ENCODE measurements around the gene MTUS2.

The MTUS2 gene

DNA sequence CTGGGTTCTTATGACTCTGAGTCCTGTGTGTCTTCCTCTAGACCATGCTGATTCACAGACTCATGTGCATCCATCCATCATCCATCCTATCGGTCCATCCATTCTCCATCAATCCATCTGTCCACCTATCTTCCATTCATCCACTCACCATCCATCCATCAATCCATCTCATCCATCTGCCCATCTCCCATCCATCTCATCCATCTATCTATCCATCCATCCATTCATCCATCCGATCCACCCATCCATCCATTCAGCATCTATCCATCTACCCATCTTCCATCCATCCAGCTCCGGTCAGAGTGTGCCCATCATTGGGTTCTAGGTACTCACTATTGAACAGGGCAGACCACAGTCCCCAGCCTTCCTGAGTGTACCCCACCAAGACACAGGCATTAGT, 699.8 kb downstream of the MTUS2 start:
- H3K27ac ChIP-seq (ENCODE audit: low read depth, low read length) = peak overlapping the region; percentile 98
- H3K4me3 ChIP-seq (ENCODE audit: low read depth, low read length) = peak overlapping the region; percentile 0; the same call in 1 of the 2 replicates
- H3K36me3 ChIP-seq (ENCODE audit: insufficient read depth, low read length) = peaks cover 11% of the 10 kb centered on the region; the same call in 1 of the 2 replicates
- peaks cover 10% of the 10 kb centered on the region for H3K79me2 ChIP-seq (ENCODE audit: control insufficient read depth, insufficient read depth, low read length, unreplicated experiment)
- no peak overlapping the region for H2AFZ ChIP-seq (ENCODE audit: low read length, unreplicated experiment)
- peaks cover 61% of the 10 kb centered on the region for H3K4me1 ChIP-seq (ENCODE audit: control insufficient read depth, insufficient read depth, low read length, unreplicated experiment)
- H3K27me3 ChIP-seq (ENCODE audit: insufficient read depth, low read length) = no peaks in the 10 kb centered on the region

DNA sequence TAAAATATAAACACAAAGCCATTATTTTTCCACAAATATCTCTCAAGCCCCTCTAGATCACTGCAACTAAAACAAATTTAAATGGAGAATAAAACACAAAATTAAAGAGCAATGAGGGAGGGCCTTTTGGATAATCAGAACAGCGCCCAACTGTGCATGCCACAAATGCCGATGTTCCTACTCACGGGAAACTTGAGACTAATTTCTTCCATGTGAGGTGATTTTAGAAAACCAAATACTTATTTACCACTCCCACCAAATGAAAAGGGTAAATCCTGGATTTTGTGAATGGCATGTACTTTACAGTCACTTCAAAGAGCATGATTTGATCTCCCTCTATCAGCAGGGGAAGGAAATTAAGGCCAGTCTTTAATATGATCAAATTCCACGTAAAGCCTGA, 700.5 kb downstream of the MTUS2 start:
- peaks cover 10% of the 10 kb centered on the region for H3K79me2 ChIP-seq (ENCODE audit: control insufficient read depth, insufficient read depth, low read length, unreplicated experiment)
- peak overlapping the region; percentile 98 for H3K27ac ChIP-seq (ENCODE audit: low read depth, low read length)
- H3K36me3 ChIP-seq (ENCODE audit: insufficient read depth, low read length) = peaks cover 11% of the 10 kb centered on the region; the same call in 1 of the 2 replicates
- no peak overlapping the region for H2AFZ ChIP-seq (ENCODE audit: low read length, unreplicated experiment)
- H3K4me1 ChIP-seq (ENCODE audit: control insufficient read depth, insufficient read depth, low read length, unreplicated experiment) = peaks cover 54% of the 10 kb centered on the region
- H3K4me3 ChIP-seq (ENCODE audit: low read depth, low read length) = peak overlapping the region; percentile 33; the same call in 1 of the 2 replicates
- no peaks in the 10 kb centered on the region for H3K27me3 ChIP-seq (ENCODE audit: insufficient read depth, low read length)

- Histone ChIP-seq H2AFZ (ENCODE audit: low read length, unreplicated experiment) (no peak overlapping the region), H3K4me3 (ENCODE audit: low read depth, low read length) (peak overlapping the region; percentile 33; the same call in 1 of the 2 replicates), H3K36me3 (ENCODE audit: insufficient read depth, low read length) (peaks cover 11% of the 10 kb centered on the region; the same call in 1 of the 2 replicates), H3K4me1 (ENCODE audit: control insufficient read depth, insufficient read depth, low read length, unreplicated experiment) (peaks cover 49% of the 10 kb centered on the region), H3K27ac (ENCODE audit: low read depth, low read length) (peak overlapping the region; percentile 98), H3K79me2 (ENCODE audit: control insufficient read depth, insufficient read depth, low read length, unreplicated experiment) (peaks cover 10% of the 10 kb centered on the region), H3K27me3 (ENCODE audit: insufficient read depth, low read length) (no peaks in the 10 kb centered on the region)
These were observed 701.2 kb downstream of the MTUS2 start for GRCh38 chr13:29521336-29521735.

GRCh38 chr13:29522044-29522685, 702.0 kb downstream of the MTUS2 start:
- H3K36me3 ChIP-seq (ENCODE audit: insufficient read depth, low read length) = peaks cover 11% of the 10 kb centered on the region; the same call in 1 of the 2 replicates
- no peaks in the 10 kb centered on the region for H3K27me3 ChIP-seq (ENCODE audit: insufficient read depth, low read length)
- peak overlapping the region; percentile 98 for H3K27ac ChIP-seq (ENCODE audit: low read depth, low read length)
- H3K4me3 ChIP-seq (ENCODE audit: low read depth, low read length) = peak overlapping the region; percentile 15
- H3K4me1 ChIP-seq (ENCODE audit: control insufficient read depth, insufficient read depth, low read length, unreplicated experiment) = peaks cover 49% of the 10 kb centered on the region
- H3K79me2 ChIP-seq (ENCODE audit: control insufficient read depth, insufficient read depth, low read length, unreplicated experiment) = peaks cover 10% of the 10 kb centered on the region
- no peak overlapping the region for H2AFZ ChIP-seq (ENCODE audit: low read length, unreplicated experiment)

- Histone ChIP-seq H2AFZ (ENCODE audit: low read length, unreplicated experiment) (no peak overlapping the region), H3K4me3 (ENCODE audit: low read depth, low read length) (peak overlapping the region; percentile 15; the same call in 1 of the 2 replicates), H3K27me3 (ENCODE audit: insufficient read depth, low read length) (no peaks in the 10 kb centered on the region), H3K27ac (ENCODE audit: low read depth, low read length) (peak overlapping the region; percentile 98), H3K4me1 (ENCODE audit: control insufficient read depth, insufficient read depth, low read length, unreplicated experiment) (peaks cover 49% of the 10 kb centered on the region), H3K79me2 (ENCODE audit: control insufficient read depth, insufficient read depth, low read length, unreplicated experiment) (peaks cover 10% of the 10 kb centered on the region), H3K36me3 (ENCODE audit: insufficient read depth, low read length) (peaks cover 11% of the 10 kb centered on the region; the same call in 1 of the 2 replicates)
These were observed 703.2 kb downstream of the MTUS2 start for GRCh38 chr13:29523199-29523961.

- Histone ChIP-seq H3K27ac (ENCODE audit: low read depth, low read length) (peak overlapping the region; percentile 98), H3K4me3 (ENCODE audit: low read depth, low read length) (no peak overlapping the region), H3K79me2 (ENCODE audit: control insufficient read depth, insufficient read depth, low read length, unreplicated experiment) (peaks cover 10% of the 10 kb centered on the region), H3K4me1 (ENCODE audit: control insufficient read depth, insufficient read depth, low read length, unreplicated experiment) (peaks cover 49% of the 10 kb centered on the region), H3K27me3 (ENCODE audit: insufficient read depth, low read length) (no peaks in the 10 kb centered on the region), H2AFZ (ENCODE audit: low read length, unreplicated experiment) (no peak overlapping the region), H3K36me3 (ENCODE audit: insufficient read depth, low read length) (peaks cover 9% of the 10 kb centered on the region; the same call in 1 of the 2 replicates)
These were observed 704.0 kb downstream of the MTUS2 start for GRCh38 chr13:29524176-29524575.

GRCh38 chr13:29524641-29525040, 704.5 kb downstream of the MTUS2 start:
- Histone ChIP-seq H3K79me2 (ENCODE audit: control insufficient read depth, insufficient read depth, low read length, unreplicated experiment) (peaks cover 7% of the 10 kb centered on the region), H3K27me3 (ENCODE audit: insufficient read depth, low read length) (no peaks in the 10 kb centered on the region), H3K4me1 (ENCODE audit: control insufficient read depth, insufficient read depth, low read length, unreplicated experiment) (peaks cover 48% of the 10 kb centered on the region), H3K36me3 (ENCODE audit: insufficient read depth, low read length) (peaks cover 5% of the 10 kb centered on the region; the same call in 1 of the 2 replicates), H3K4me3 (ENCODE audit: low read depth, low read length) (no peak overlapping the region), H3K27ac (ENCODE audit: low read depth, low read length) (peak overlapping the region; percentile 98), H2AFZ (ENCODE audit: low read length, unreplicated experiment) (no peak overlapping the region)

DNA sequence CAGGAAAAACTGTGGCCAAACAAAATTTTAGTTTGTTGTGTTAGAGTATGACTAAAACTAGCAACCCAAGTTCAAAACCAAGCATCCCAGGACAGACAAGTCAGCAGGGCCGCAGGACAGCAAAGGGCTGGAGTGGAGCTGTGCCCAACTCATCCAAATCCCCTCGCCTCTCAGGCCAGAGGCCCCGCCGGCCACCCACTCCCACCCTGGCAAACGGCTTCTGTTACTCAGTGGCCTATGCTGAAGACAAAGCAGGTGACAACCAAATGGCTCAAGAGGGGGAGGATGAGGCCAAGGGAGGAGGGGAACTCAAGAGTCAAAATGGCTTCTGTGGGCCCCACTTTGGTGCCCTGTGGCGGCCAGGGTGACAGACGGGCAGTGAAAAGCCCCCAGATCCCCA, 705.6 kb downstream of the MTUS2 start:
- no peaks in the 10 kb centered on the region for H3K36me3 ChIP-seq (ENCODE audit: insufficient read depth, low read length)
- H3K27me3 ChIP-seq (ENCODE audit: insufficient read depth, low read length) = no peaks in the 10 kb centered on the region
- no peak overlapping the region for H3K4me3 ChIP-seq (ENCODE audit: low read depth, low read length)
- H3K27ac ChIP-seq (ENCODE audit: low read depth, low read length) = 0 out of 2 replicates have a peak overlapping the region, but pooled peaks have one; percentile 98
- H2AFZ ChIP-seq (ENCODE audit: low read length, unreplicated experiment) = no peak overlapping the region
- H3K4me1 ChIP-seq (ENCODE audit: control insufficient read depth, insufficient read depth, low read length, unreplicated experiment) = peaks cover 39% of the 10 kb centered on the region
- no peaks in the 10 kb centered on the region for H3K79me2 ChIP-seq (ENCODE audit: control insufficient read depth, insufficient read depth, low read length, unreplicated experiment)

DNA sequence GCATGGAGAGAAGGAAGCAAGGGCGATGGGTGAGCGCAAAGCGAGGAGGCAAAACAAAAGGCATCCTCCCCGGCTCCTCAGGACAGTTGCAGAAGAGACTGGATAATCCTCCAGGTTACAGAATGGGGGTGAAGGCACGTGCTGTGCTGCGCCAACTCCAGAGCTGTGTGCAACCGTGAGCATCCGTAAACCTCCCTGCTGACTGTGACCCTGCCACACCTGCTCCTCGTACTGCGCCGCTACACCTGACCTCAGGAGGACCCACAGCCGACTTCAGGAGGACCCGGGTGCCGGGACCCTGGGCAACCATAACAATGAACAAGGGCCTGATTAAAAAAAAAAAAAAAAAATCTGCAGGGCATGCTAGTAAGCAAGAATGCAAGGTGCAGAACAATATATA, 706.6 kb downstream of the MTUS2 start:
- H2AFZ ChIP-seq (ENCODE audit: low read length, unreplicated experiment) = no peak overlapping the region

DNA sequence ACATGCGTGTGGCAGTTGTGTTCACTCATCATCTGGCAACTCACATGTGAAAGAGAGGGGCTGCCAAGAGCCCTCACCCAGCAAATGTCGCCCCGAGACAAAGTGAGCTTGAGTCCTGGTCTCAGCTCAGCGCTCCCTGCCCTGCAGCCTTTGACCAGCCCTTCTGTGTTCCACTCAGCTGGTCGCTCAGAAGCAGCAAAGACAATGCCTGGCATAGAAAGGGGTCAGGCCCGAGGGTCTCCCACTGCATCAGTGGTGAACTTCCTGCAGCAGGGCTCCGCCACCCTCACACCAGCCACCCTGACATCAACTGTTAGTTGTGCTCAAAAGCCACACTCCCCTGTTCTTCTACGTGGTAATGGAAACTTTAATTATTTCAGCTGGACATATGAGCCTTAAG, 707.4 kb downstream of the MTUS2 start:
- H2AFZ ChIP-seq (ENCODE audit: low read length, unreplicated experiment) = no peak overlapping the region
- H3K27me3 ChIP-seq (ENCODE audit: insufficient read depth, low read length) = no peaks in the 10 kb centered on the region
- H3K4me1 ChIP-seq (ENCODE audit: control insufficient read depth, insufficient read depth, low read length, unreplicated experiment) = peaks cover 23% of the 10 kb centered on the region
- H3K36me3 ChIP-seq (ENCODE audit: insufficient read depth, low read length) = no peaks in the 10 kb centered on the region
- no peak overlapping the region for H3K27ac ChIP-seq (ENCODE audit: low read depth, low read length)
- H3K79me2 ChIP-seq (ENCODE audit: control insufficient read depth, insufficient read depth, low read length, unreplicated experiment) = no peaks in the 10 kb centered on the region
- H3K4me3 ChIP-seq (ENCODE audit: low read depth, low read length) = no peak overlapping the region

More for the DNA sequence above, 706.6 kb downstream of the MTUS2 start:
- Histone ChIP-seq H3K27ac (ENCODE audit: low read depth, low read length) (no peak overlapping the region), H3K27me3 (ENCODE audit: insufficient read depth, low read length) (no peaks in the 10 kb centered on the region), H3K36me3 (ENCODE audit: insufficient read depth, low read length) (no peaks in the 10 kb centered on the region), H3K4me1 (ENCODE audit: control insufficient read depth, insufficient read depth, low read length, unreplicated experiment) (peaks cover 29% of the 10 kb centered on the region), H3K79me2 (ENCODE audit: control insufficient read depth, insufficient read depth, low read length, unreplicated experiment) (no peaks in the 10 kb centered on the region), H3K4me3 (ENCODE audit: low read depth, low read length) (no peak overlapping the region)
